Fibroblast of lung (primary cell): ENCODE data around the gene IMPACT.

Experiments used
- EZH2 ChIP-seq: IDR thresholded peaks from 2 replicates; pipeline ENCODE4 v1.5.1; 2012; ENCODE audit warnings: low read length, control low read depth, mild to moderate bottlenecking; ENCODE audit errors: missing control alignments
- TF ChIP-seq, protein P1 (sequence below), 2 donors: IDR thresholded peaks in 1 of 2; conservative IDR thresholded peaks in 1 of 2; 1 replicate in 1 of 2; 2 replicates in 1 of 2; pipeline ENCODE4 v1.5.1; 2011 to 2012; ENCODE audit warnings: low read length in 2 of 2, control low read depth in 1 of 2, inconsistent platforms in 1 of 2, low read depth in 1 of 2, mild to moderate bottlenecking in 1 of 2

- TF ChIP-seq, protein P1, sequence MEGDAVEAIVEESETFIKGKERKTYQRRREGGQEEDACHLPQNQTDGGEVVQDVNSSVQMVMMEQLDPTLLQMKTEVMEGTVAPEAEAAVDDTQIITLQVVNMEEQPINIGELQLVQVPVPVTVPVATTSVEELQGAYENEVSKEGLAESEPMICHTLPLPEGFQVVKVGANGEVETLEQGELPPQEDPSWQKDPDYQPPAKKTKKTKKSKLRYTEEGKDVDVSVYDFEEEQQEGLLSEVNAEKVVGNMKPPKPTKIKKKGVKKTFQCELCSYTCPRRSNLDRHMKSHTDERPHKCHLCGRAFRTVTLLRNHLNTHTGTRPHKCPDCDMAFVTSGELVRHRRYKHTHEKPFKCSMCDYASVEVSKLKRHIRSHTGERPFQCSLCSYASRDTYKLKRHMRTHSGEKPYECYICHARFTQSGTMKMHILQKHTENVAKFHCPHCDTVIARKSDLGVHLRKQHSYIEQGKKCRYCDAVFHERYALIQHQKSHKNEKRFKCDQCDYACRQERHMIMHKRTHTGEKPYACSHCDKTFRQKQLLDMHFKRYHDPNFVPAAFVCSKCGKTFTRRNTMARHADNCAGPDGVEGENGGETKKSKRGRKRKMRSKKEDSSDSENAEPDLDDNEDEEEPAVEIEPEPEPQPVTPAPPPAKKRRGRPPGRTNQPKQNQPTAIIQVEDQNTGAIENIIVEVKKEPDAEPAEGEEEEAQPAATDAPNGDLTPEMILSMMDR (conservative IDR thresholded peaks at IDR 0.05 in 1 of 2, IDR thresholded peaks at IDR 0.05 in 1 of 2; ENCODE audit: low read depth in 1 of 2, low read length in 2 of 2), result no peak
- TF ChIP-seq EZH2, result no peak
Observed at GRCh38 chr18:24497031-24497754, 70.7 kb downstream of the IMPACT start.
